Measurements from ENCODE around the gene CCDC66. TPM values are rescaled to one million over a fixed set of nuclear protein-coding genes. Genes with fewer than 3 reads are reported as not detected.

Gene CCDC66
- total and polyA plus RNA-seq, 2 of the 8 experiments (the other 6 are each of a cell fraction or from before 2014, with no cell fraction given): 9.6 to 29.3 TPM

DNA sequence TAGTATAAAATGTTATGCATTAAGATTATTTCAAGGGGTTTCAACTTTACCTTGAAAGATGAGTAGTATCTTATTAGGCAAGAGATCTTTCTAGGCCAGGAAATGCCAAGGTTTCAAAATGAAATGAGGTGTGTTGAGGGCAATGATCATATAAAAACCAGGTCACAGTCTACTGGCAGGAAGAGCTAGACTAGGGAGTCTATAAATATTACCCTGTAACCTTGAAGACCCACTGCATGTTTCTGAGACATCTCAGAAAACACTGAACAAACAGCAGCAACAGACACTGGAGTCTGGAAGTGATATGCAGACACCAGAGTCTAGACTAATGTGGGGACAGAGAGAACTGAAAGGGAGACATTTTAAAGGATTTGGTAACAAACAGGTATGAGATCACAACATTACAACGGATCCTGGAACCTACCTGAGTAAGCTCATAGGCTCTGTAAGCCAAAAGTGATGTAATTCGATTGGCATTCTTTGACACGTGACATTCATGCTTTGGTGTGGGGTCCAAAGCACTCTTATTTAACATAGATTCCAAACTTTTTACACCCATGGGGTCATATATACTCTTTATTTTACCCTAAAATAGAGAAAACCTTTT lies 111.1 kb downstream of the CCDC66 start:
- Histone ChIP-seq H3K14ac (ENCODE audit: insufficient read length) (no peak overlapping the region), H2BK12ac (ENCODE audit: low read depth, low read length) (no peak overlapping the region), H2BK120ac (replicated peaks; ENCODE audit: low read depth, low read length) (no peak overlapping the region), H3K9ac (replicated peaks in 1 of 4; ENCODE audit: extremely low read depth in 1 of 4, low read depth in 3 of 4, low read length in 3 of 4) (no peak overlapping the region), H2BK20ac (ENCODE audit: low read length) (no peak overlapping the region), H3K18ac (ENCODE audit: extremely low read depth, low read length) (no peak overlapping the region), H3K4me1 (replicated peaks in 1 of 4; ENCODE audit: control insufficient read depth in 3 of 4, insufficient read depth in 4 of 4, low read length in 3 of 4) (no peaks in the 10 kb centered on the region), H2AFZ (ENCODE audit: low read length) (no peak overlapping the region), H2AK5ac (ENCODE audit: low read depth, low read length) (no peak overlapping the region), H3K79me2 (ENCODE audit: control insufficient read depth in 1 of 2, insufficient read depth in 2 of 2, low read length in 2 of 2) (no peaks in the 10 kb centered on the region), H4K91ac (replicated peaks; ENCODE audit: insufficient read length, low read length) (no peak overlapping the region), H3K27me3 (replicated peaks in 1 of 4; ENCODE audit: control insufficient read depth in 3 of 4, extremely low read depth in 1 of 4, insufficient read depth in 3 of 4, low read length in 3 of 4) (no peaks in the 10 kb centered on the region), H3K79me1 (ENCODE audit: low read depth, low read length) (no peaks in the 10 kb centered on the region), H3K4me2 (ENCODE audit: insufficient read depth in 1 of 2, low read depth in 2 of 2, low read length in 2 of 2) (no peak overlapping the region), H3K56ac (replicated peaks; ENCODE audit: insufficient read length, low read depth, low read length) (no peak overlapping the region), H3K23ac (ENCODE audit: insufficient read length) (no peak overlapping the region), H4K20me1 (replicated peaks in 1 of 2; ENCODE audit: control insufficient read depth in 1 of 2, insufficient read depth in 2 of 2, low read length in 2 of 2) (peaks cover 0 to 3% of the 10 kb centered on the region in 2 experiments), H3K9me3 (ENCODE audit: insufficient read depth in 2 of 2, low read depth in 1 of 2, low read length in 1 of 2) (no peaks in the 10 kb centered on the region), H3K23me2 (ENCODE audit: low read depth, low read length) (no peaks in the 10 kb centered on the region), H3K4ac (replicated peaks; ENCODE audit: insufficient read length, low read depth, low read length) (no peak overlapping the region), H3K27ac (ENCODE audit: low read depth, low read length) (no peak overlapping the region), H3K36me3 (ENCODE audit: control insufficient read depth in 2 of 4, insufficient read depth in 4 of 4, low read length in 3 of 4) (peaks cover 9 to 73% (median 27%) of the 10 kb centered on the region in 4 experiments; a peak in 7 of 8 replicates), H4K8ac (ENCODE audit: extremely low read depth, insufficient read depth, low read length) (no peak overlapping the region), H4K5ac (ENCODE audit: insufficient read length, low read depth, low read length) (no peak overlapping the region), H3K4me3 (ENCODE audit: extremely low read depth in 1 of 4, insufficient read depth in 2 of 4, low read depth in 3 of 4, low read length in 4 of 4) (no peak overlapping the region), H2BK5ac (ENCODE audit: low read depth, low read length) (no peak overlapping the region), H2BK15ac (ENCODE audit: low read length) (no peak overlapping the region)
- 91% methylated on average over 3 of the region's 3 CpGs; no CpG with 5 or more reads in 1 of the 2 experiments for WGBS, 2 experiments (ENCODE audit: extremely low coverage in 1 of 2, insufficient coverage in 1 of 2, insufficient read length in 1 of 2, insufficient replicate concordance in 2 of 2, low coverage in 1 of 2, low lambda C conversion rate in 2 of 2, missing lambda C conversion rate in 1 of 2)
- POLR2A ChIA-PET (ENCODE audit: partially characterized antibody): no interaction called here
- CTCF ChIA-PET (ENCODE audit: partially characterized antibody): interaction anchor here (0.7 to 1.2 kb wide), 2 partner anchors 15 to 132 kb away, joined by 3 read pairs; no protein-coding TSS in a partner anchor
- FAIRE-seq (no peak), DNase-seq (ENCODE audit: low read depth in 1 of 2, low spot score in 2 of 2) (no peak)
- TF ChIP-seq CEBPB (IDR thresholded peaks at IDR 0.05; ENCODE audit: low read depth, low read length) (no peak), RXRA (IDR thresholded peaks at IDR 0.05; ENCODE audit: insufficient read depth, low read depth, low read length) (no peak), SIX5 (IDR thresholded peaks at IDR 0.05; ENCODE audit: low read depth, low read length) (no peak), CBX5 (IDR thresholded peaks at IDR 0.05; ENCODE audit: low read depth, low read length) (no peak), SUZ12 (IDR thresholded peaks at IDR 0.05; ENCODE audit: low read length) (no peak), RAD21 (IDR thresholded peaks at IDR 0.05 in 1 of 2, conservative IDR thresholded peaks at IDR 0.05 in 1 of 2; ENCODE audit: low read depth in 2 of 2, low read length in 2 of 2) (no peak), CHD2 (IDR thresholded peaks at IDR 0.05; ENCODE audit: low read length) (no peak), JUN (IDR thresholded peaks at IDR 0.05; ENCODE audit: low read depth, low read length) (no peak), CBX8 (IDR thresholded peaks at IDR 0.05; ENCODE audit: borderline replicate concordance, low read depth, low read length) (no peak), NRF1 (IDR thresholded peaks at IDR 0.05; ENCODE audit: low read depth, low read length) (no peak), MAFK (IDR thresholded peaks at IDR 0.05; ENCODE audit: low read depth, low read length) (no peak), RFX5 (IDR thresholded peaks at IDR 0.05; ENCODE audit: borderline replicate concordance, low read depth, low read length) (no peak)
- TF ChIP-seq, protein P1, sequence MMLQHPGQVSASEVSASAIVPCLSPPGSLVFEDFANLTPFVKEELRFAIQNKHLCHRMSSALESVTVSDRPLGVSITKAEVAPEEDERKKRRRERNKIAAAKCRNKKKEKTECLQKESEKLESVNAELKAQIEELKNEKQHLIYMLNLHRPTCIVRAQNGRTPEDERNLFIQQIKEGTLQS (IDR thresholded peaks at IDR 0.05; ENCODE audit: insufficient read depth, low read depth, low read length): no peak
